Left lung (tissue), 10 donors: Measurements from ENCODE around the gene EFCAB13. TPM values are rescaled to one million over a fixed set of nuclear protein-coding genes. Genes with fewer than 3 reads are reported as not detected.
"Not testable (repeated sequence)": the region's sequence is repeated elsewhere in the genome, so short reads cannot be mapped to it uniquely, and the experiment has no call there.

Source experiments
- ATAC-seq: fragments of 200-7000 bp; cut with Tn5 transposase; one replicate; pipeline ENCODE4 v1.9.1; 2020; ENCODE audit warnings: moderate library complexity
- DNase-seq, 4 donors: peaks; one replicate each; pipeline ENCODE4 v3.0.0-alpha.2; 2013 to 2020
- H3K27ac ChIP-seq, 2 donors: fragments of 200-600 bp; sonication (generic) in 1 of 2; one replicate each; pipeline versions ENCODE4 v1.5.0 to v1.8.0; 2020 to 2021
- H3K27me3 ChIP-seq, 2 donors: fragments of 200-600 bp; sonication (generic) in 1 of 2; one replicate each; pipeline versions ENCODE4 v1.5.0 to v1.8.0; 2020 to 2021
- H3K36me3 ChIP-seq, 2 donors: fragments of 200-600 bp; sonication (generic) in 1 of 2; one replicate each; pipeline versions ENCODE4 v1.5.0 to v1.8.0; 2020 to 2021
- H3K4me1 ChIP-seq, 2 donors: fragments of 200-600 bp; one replicate each; pipeline ENCODE4 v1.8.0; 2021
- H3K4me3 ChIP-seq, 2 donors: fragments of 200-600 bp; sonication (generic) in 1 of 2; one replicate each; pipeline versions ENCODE4 v1.5.0 to v1.8.0; 2020 to 2021; ENCODE audit warnings: mild to moderate bottlenecking in 1 of 2
- H3K9me3 ChIP-seq, 2 donors: fragments of 200-600 bp; sonication (generic) in 1 of 2; one replicate each; pipeline versions ENCODE4 v1.5.0 to v1.8.0; 2020 to 2021
- intact Hi-C, 2 donors: fragments of 100-400 bp; cut with DNase I; formaldehyde crosslinking; loops; one replicate each; pipeline versions ENCODE4 v1.11.2 to v1.14.2; 2022
- polyA plus RNA-seq, 6 donors: library from polyadenylated mRNA; unstranded; fragments of 120-200 nt; gene quantifications; one replicate each; pipeline ENCODE4 v1.2.1, GENCODE V29; 2013; ENCODE audit not compliant: insufficient read length in 6 of 6
- total RNA-seq, 2 donors: library from RNA; stranded (reverse); fragmentation: NEBNext Ultra II Directional; extraction: Animal tissue kit (Norgen Biotek cat#: 25700); gene quantifications; one replicate each; pipeline ENCODE4 v1.2.1, GENCODE V29; 2021
- TF ChIP-seq, protein P1 (sequence below), 2 donors: fragments of 200-600 bp; sonication (generic) in 1 of 2; IDR thresholded peaks; one replicate each; pipeline versions ENCODE4 v1.5.0 to v1.8.0; 2021; ENCODE audit warnings: antibody characterized with exemption in 2 of 2
- donor health status: DM: no; HTN: yes; CAD: no.
- donor health status: DM: no; HTN: no; CAD: no.

The EFCAB13 gene
- total and polyA plus RNA-seq, 8 donors = 7.4 to 13.0 (median 10.0) TPM

DNA sequence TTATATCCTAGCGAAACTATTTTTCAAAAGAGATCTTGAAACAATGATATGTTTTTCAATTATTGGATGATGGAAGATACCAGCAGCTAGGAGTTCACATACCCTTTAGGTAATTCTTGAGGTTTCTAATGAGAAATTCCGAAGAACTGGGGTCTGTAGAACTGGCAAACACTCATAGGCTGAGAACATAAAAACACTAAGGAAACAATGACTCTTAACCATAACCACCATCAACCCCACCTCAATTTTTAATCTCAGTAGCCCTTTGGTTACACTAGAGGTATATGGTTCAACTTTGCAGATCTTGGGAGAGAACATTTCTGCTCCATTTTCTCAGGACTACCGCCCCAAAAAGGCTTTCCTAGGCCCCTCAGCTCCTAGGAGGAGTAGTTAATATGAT, 141.4 kb downstream of the EFCAB13 start:
- TF ChIP-seq, protein P1, sequence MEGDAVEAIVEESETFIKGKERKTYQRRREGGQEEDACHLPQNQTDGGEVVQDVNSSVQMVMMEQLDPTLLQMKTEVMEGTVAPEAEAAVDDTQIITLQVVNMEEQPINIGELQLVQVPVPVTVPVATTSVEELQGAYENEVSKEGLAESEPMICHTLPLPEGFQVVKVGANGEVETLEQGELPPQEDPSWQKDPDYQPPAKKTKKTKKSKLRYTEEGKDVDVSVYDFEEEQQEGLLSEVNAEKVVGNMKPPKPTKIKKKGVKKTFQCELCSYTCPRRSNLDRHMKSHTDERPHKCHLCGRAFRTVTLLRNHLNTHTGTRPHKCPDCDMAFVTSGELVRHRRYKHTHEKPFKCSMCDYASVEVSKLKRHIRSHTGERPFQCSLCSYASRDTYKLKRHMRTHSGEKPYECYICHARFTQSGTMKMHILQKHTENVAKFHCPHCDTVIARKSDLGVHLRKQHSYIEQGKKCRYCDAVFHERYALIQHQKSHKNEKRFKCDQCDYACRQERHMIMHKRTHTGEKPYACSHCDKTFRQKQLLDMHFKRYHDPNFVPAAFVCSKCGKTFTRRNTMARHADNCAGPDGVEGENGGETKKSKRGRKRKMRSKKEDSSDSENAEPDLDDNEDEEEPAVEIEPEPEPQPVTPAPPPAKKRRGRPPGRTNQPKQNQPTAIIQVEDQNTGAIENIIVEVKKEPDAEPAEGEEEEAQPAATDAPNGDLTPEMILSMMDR (IDR thresholded peaks at IDR 0.05) = no peak
- ATAC-seq = no peak
- Histone ChIP-seq H3K9me3 (no peaks in the 10 kb centered on the region), H3K27me3 (no peaks in the 10 kb centered on the region), H3K4me3 (no peak overlapping the region), H3K36me3 (peaks cover 0 to 16% of the 10 kb centered on the region in 2 donors), H3K27ac (no peak overlapping the region), H3K4me1 (no peaks in the 10 kb centered on the region)
- intact Hi-C loops = no loop called here
- DNase-seq = no peak

DNA sequence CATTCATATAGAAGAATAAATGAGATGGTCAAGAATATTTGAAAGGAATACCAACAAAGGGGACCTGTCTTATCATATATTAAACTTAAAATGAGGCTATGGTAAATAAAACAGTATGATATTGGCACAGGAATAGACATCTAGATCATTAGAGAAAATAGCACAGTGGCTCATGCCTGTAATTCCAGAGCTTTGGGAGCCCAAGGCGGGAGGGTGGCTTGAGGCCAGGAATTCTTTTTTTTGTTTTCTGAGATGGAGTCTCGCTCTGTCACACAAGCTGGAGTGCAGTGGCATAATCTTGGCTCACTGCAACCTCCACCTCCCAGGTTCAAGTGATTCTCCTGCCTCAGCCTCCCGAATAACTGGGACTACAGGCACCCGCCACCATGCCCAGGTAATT, 143.2 kb downstream of the EFCAB13 start:
- H3K27ac ChIP-seq, ATAC-seq, intact Hi-C loops, DNase-seq, H3K27me3 ChIP-seq, H3K4me1 ChIP-seq, H3K4me3 ChIP-seq, H3K9me3 ChIP-seq: not testable (repeated sequence)
- H3K36me3 ChIP-seq = peaks cover 0 to 17% of the 10 kb centered on the region in 2 donors

DNA sequence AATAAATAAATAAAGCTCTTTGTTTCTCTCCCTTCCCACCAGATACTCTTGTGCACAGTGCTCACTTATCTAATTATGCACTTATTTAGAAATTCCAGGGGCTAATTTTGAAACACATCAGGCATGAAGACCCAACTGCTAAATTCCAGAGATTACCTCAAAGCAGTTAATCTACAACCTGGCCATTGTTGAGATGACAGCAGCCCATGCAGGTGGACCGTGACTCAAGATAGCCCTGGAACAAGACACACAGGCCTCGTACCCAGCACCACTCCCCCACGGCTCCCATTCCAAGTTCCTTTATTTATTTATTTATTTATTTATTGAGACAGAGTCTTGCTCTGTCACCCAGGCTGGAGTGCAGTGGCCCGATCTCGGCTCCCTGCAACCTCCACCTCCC, 147.1 kb downstream of the EFCAB13 start:
- TF ChIP-seq, protein P1 (IDR thresholded peaks at IDR 0.05) = no peak
- ATAC-seq = no peak
- no peak for DNase-seq
- H3K4me3 ChIP-seq = no peak overlapping the region
- peaks cover 0 to 55% of the 10 kb centered on the region in 2 donors for H3K36me3 ChIP-seq
- H3K9me3 ChIP-seq = no peaks in the 10 kb centered on the region
- H3K4me1 ChIP-seq = no peaks in the 10 kb centered on the region
- no peaks in the 10 kb centered on the region for H3K27me3 ChIP-seq
- intact Hi-C loops = no loop called here
- no peak overlapping the region for H3K27ac ChIP-seq

DNA sequence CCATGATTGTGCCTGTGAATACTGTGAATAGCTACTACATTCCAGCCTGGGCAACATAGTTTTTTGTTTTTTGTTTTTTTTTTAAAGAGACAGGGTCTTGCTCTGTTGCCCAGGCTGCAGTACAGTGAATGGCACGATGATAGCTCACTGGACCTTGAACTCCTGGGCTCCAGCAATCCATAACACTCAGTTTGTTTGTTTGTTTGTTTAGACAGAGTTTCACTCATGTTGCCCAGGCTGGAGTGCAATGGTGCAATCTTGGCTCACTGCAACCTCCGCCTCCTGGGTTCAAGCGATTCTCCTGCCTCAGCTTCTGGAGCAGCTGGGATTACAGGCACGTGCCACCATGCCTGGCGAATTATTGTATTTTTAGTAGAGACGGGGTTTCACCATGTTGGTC, 148.3 kb downstream of the EFCAB13 start:
- not testable (repeated sequence) for H3K4me3 ChIP-seq

More for the DNA sequence above, 148.3 kb downstream of the EFCAB13 start:
- H3K27me3 ChIP-seq, H3K9me3 ChIP-seq, DNase-seq, H3K4me1 ChIP-seq, intact Hi-C loops, ATAC-seq, H3K27ac ChIP-seq: not testable (repeated sequence)
- H3K36me3 ChIP-seq = peaks cover 0 to 67% of the 10 kb centered on the region in 2 donors

Other genes with a start within 250 kb of the EFCAB13 start
- 10 to 100 TPM; 84.0 to 85.1 TPM for gene CDC27, start 134.7 kb upstream of the EFCAB13 start, total RNA-seq
- 10 to 100 TPM; 59.3 to 66.4 (median 60.5) TPM for gene CDC27, start 134.7 kb upstream of the EFCAB13 start, polyA plus RNA-seq
- gene MYL4, start 114.6 kb upstream of the EFCAB13 start, total RNA-seq = 1 to 10 TPM in 1 of 2 donors, under 1 TPM in 1; 0.99 to 1.3 TPM
- gene MYL4, start 114.6 kb upstream of the EFCAB13 start, polyA plus RNA-seq = 1 to 10 TPM; 2.1 to 4.6 (median 3.6) TPM
- gene ITGB3, start 70.1 kb upstream of the EFCAB13 start, total RNA-seq = 10 to 100 TPM in 1 of 2 donors, 1 to 10 TPM in 1; 9.4 to 10.9 TPM
- 10 to 100 TPM in 5 of 6 donors, 1 to 10 TPM in 1; 10.0 to 12.0 (median 10.6) TPM for gene ITGB3, start 70.1 kb upstream of the EFCAB13 start, polyA plus RNA-seq
- gene NPEPPS, start 207.2 kb downstream of the EFCAB13 start, total RNA-seq = 100 to 1,000 TPM; 109 to 131 TPM
- gene NPEPPS, start 207.2 kb downstream of the EFCAB13 start, polyA plus RNA-seq = 100 to 1,000 TPM; 156 to 223 (median 177) TPM